Measurements from ENCODE around the gene ACTN3. TPM values are rescaled to one million over a fixed set of nuclear protein-coding genes. Genes with fewer than 3 reads are reported as not detected.

ACTN3 gene
- total RNA-seq, 1 donor from 2014 or later: 20.2 TPM

DNA sequence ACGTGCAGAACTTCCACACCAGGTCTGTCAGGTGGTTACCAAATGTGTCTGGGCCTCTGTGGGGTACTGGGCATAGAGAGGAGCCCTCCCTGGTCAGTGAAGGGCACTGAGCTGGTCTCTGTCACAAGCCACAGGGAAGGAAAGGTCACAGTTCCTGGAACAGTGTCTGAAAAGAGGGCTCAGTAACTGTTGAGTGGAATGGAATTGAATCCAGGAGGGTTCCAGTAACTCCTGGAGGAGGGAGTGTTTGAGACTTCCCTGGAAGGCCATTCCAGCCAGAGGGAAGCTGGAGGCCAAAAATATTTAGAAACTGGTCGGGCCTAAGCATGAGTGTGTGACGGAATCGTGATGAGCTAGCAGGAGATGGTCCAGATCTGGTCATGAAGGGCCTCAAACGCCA lies 7.9 kb downstream of the ACTN3 start:
- no peak overlapping the region for H3K4me2 ChIP-seq
- no peaks in the 10 kb centered on the region for H3K4me1 ChIP-seq
- no peak for TF ChIP-seq CTCF (IDR thresholded peaks at IDR 0.05)
- TF ChIP-seq EZH2phosphoT487 (IDR thresholded peaks at IDR 0.05): no peak
- TF ChIP-seq EZH2 (IDR thresholded peaks at IDR 0.05): no peak
- DNase-seq (ENCODE audit: low spot score): no peak
- peaks cover 4% of the 10 kb centered on the region for H4K20me1 ChIP-seq (ENCODE audit: low read depth)
- no peaks in the 10 kb centered on the region for H3K36me3 Mint-ChIP-seq
- no peaks in the 10 kb centered on the region for H3K27me3 ChIP-seq
- H3K36me3 ChIP-seq: no peaks in the 10 kb centered on the region
- H3K9ac ChIP-seq: no peak overlapping the region
- no peak overlapping the region for H3K4me3 ChIP-seq
- H3K27ac Mint-ChIP-seq: no peak overlapping the region
- no peaks in the 10 kb centered on the region for H3K9me3 Mint-ChIP-seq
- no peak overlapping the region for H2AFZ ChIP-seq (replicated peaks)
- H3K4me3 Mint-ChIP-seq: no peak overlapping the region
- H3K4me1 Mint-ChIP-seq: no peaks in the 10 kb centered on the region
- H3K9me3 ChIP-seq (ENCODE audit: low read depth): no peaks in the 10 kb centered on the region
- H3F3A ChIP-seq (ENCODE audit: low read depth): peaks cover 3% of the 10 kb centered on the region
- H3K27me3 Mint-ChIP-seq (ENCODE audit: insufficient read depth, low read depth): peaks cover 10% of the 10 kb centered on the region
- no peaks in the 10 kb centered on the region for H3K79me2 ChIP-seq (ENCODE audit: low read depth)
- no peak overlapping the region for H3K27ac ChIP-seq

DNA sequence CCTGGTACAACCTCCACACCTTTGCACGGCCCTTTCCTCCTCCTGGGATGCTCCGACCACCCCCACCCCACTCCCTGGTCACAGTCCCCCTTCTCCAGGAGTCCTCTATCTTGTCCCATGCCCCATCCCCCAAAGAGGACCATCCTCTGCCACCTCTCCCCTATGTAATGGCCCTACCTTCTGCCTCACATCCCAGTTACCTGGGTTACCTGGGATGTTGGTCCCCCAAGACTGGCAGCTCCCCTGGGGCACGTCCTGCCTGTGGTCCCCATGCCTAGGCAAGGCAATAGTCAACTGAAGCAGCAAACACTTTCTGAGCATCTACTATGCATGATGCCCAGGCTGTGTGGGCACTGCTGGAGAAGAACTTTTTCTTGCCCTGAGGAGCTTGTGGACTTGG lies 8.7 kb downstream of the ACTN3 start:
- H3K4me1 Mint-ChIP-seq: no peaks in the 10 kb centered on the region
- no peak overlapping the region for H2AFZ ChIP-seq (replicated peaks)

GRCh38 chr11:66556086-66556485 lies 9.4 kb downstream of the ACTN3 start:
- Mint-ChIP-seq H3K27me3 (ENCODE audit: insufficient read depth, low read depth) (peaks cover 4% of the 10 kb centered on the region), H3K36me3 (no peaks in the 10 kb centered on the region), H3K27ac (peak overlapping the region; percentile 78), H3K4me1 (no peaks in the 10 kb centered on the region), H3K9me3 (no peaks in the 10 kb centered on the region), H3K4me3 (no peak overlapping the region)
- H3K9ac ChIP-seq: no peak overlapping the region
- H3K4me2 ChIP-seq: no peak overlapping the region
- no peak for TF ChIP-seq EZH2phosphoT487 (IDR thresholded peaks at IDR 0.05)
- TF ChIP-seq CTCF (IDR thresholded peaks at IDR 0.05): no peak
- no peak for TF ChIP-seq EZH2 (IDR thresholded peaks at IDR 0.05)
- H3K36me3 ChIP-seq: no peaks in the 10 kb centered on the region
- H3F3A ChIP-seq (ENCODE audit: low read depth): no peaks in the 10 kb centered on the region
- no peaks in the 10 kb centered on the region for H3K27me3 ChIP-seq
- H4K20me1 ChIP-seq (ENCODE audit: low read depth): no peaks in the 10 kb centered on the region
- no peaks in the 10 kb centered on the region for H3K79me2 ChIP-seq (ENCODE audit: low read depth)
- no peak overlapping the region for H3K4me3 ChIP-seq
- no peaks in the 10 kb centered on the region for H3K9me3 ChIP-seq (ENCODE audit: low read depth)
- no peak overlapping the region for H3K27ac ChIP-seq
- no peaks in the 10 kb centered on the region for H3K4me1 ChIP-seq
- H2AFZ ChIP-seq (replicated peaks): no peak overlapping the region
- DNase-seq (ENCODE audit: low spot score): no peak

More for the DNA sequence above, 8.7 kb downstream of the ACTN3 start:
- Mint-ChIP-seq H3K27ac (no peak overlapping the region), H3K27me3 (ENCODE audit: insufficient read depth, low read depth) (peaks cover 5% of the 10 kb centered on the region), H3K4me3 (no peak overlapping the region), H3K36me3 (no peaks in the 10 kb centered on the region), H3K9me3 (no peaks in the 10 kb centered on the region)
- H3K4me1 ChIP-seq: no peaks in the 10 kb centered on the region
- H3K9ac ChIP-seq: no peak overlapping the region
- no peak overlapping the region for H3K4me3 ChIP-seq
- H3F3A ChIP-seq (ENCODE audit: low read depth): peaks cover 1% of the 10 kb centered on the region
- no peak overlapping the region for H3K4me2 ChIP-seq
- no peak for TF ChIP-seq EZH2 (IDR thresholded peaks at IDR 0.05)
- no peak for TF ChIP-seq CTCF (IDR thresholded peaks at IDR 0.05)
- TF ChIP-seq EZH2phosphoT487 (IDR thresholded peaks at IDR 0.05): no peak
- H3K27me3 ChIP-seq: no peaks in the 10 kb centered on the region
- no peak overlapping the region for H3K27ac ChIP-seq
- H3K36me3 ChIP-seq: no peaks in the 10 kb centered on the region
- no peaks in the 10 kb centered on the region for H3K9me3 ChIP-seq (ENCODE audit: low read depth)
- no peak for DNase-seq (ENCODE audit: low spot score)
- no peaks in the 10 kb centered on the region for H3K79me2 ChIP-seq (ENCODE audit: low read depth)
- H4K20me1 ChIP-seq (ENCODE audit: low read depth): no peaks in the 10 kb centered on the region

Measured in neural progenitor cell (in vitro differentiated cells).